Left kidney (tissue), 2 donors: Measurements from ENCODE around the gene FAM120B. TPM values are rescaled to one million over a fixed set of nuclear protein-coding genes. Genes with fewer than 3 reads are reported as not detected.

ENCODE experiments used
- DNase-seq: peaks from one replicate; pipeline ENCODE4 v3.0.0-alpha.2; 2013
- polyA plus RNA-seq: library from polyadenylated mRNA; unstranded; fragments of 120-200 nt; gene quantifications from one replicate; pipeline ENCODE4 v1.2.1, GENCODE V29; 2013; ENCODE audit not compliant: insufficient read length

Gene FAM120B
- polyA plus RNA-seq, 1 donor = 39.9 TPM

GRCh38 chr6:170442596-170442995 lies 136.0 kb downstream of the FAM120B start:
- no peak for DNase-seq

- DNase-seq = no peak
Measured at GRCh38 chr6:170443151-170443662, 136.6 kb downstream of the FAM120B start.

GRCh38 chr6:170444056-170444591 lies 137.6 kb downstream of the FAM120B start:
- DNase-seq = no peak

GRCh38 chr6:170444811-170445211 lies 138.3 kb downstream of the FAM120B start:
- no peak for DNase-seq

- DNase-seq = no peak
Measured at GRCh38 chr6:170445487-170445886, 138.9 kb downstream of the FAM120B start.

- DNase-seq = no peak
Measured at GRCh38 chr6:170445971-170446370, 139.4 kb downstream of the FAM120B start.

- no peak for DNase-seq
Measured at GRCh38 chr6:170446841-170447560, 140.4 kb downstream of the FAM120B start.

- no peak for DNase-seq
Measured at GRCh38 chr6:170447561-170447930, 141.0 kb downstream of the FAM120B start.

GRCh38 chr6:170448317-170448716 lies 141.8 kb downstream of the FAM120B start:
- DNase-seq = no peak

- no peak for DNase-seq
Measured at GRCh38 chr6:170448751-170449630, 142.4 kb downstream of the FAM120B start.

- DNase-seq = no peak
Measured at GRCh38 chr6:170449835-170450753, 143.5 kb downstream of the FAM120B start.

- no peak for DNase-seq
Measured at GRCh38 chr6:170450916-170451761, 144.6 kb downstream of the FAM120B start.

GRCh38 chr6:170451762-170452651 lies 145.4 kb downstream of the FAM120B start:
- DNase-seq = no peak

- no peak for DNase-seq
Measured at GRCh38 chr6:170452767-170453545, 146.4 kb downstream of the FAM120B start.

GRCh38 chr6:170453586-170454511 lies 147.3 kb downstream of the FAM120B start:
- DNase-seq = no peak

GRCh38 chr6:170454512-170455285 lies 148.1 kb downstream of the FAM120B start:
- DNase-seq = no peak
